GM13977 (cell line): ENCODE data around the gene AGAP1.

ENCODE experiments used
- DNase-seq: peaks from one replicate; pipeline ENCODE4 v3.0.0; 2012; ENCODE audit warnings: low spot score
- in situ Hi-C: fragments of 300-500 bp; cut with MboI; formaldehyde crosslinking; loops from one replicate; pipeline ENCODE4 v1.12.0; 2022; ENCODE audit warnings: low sequenced_read_pairs, low pct_unique_long_range_greater_than_20kb, mixed read lengths, inconsistent platforms; ENCODE audit not compliant: unreplicated experiment
- TF ChIP-seq, protein P1 (sequence below): IDR thresholded peaks from 2 replicates; pipeline ENCODE4 v1.5.1; 2012; ENCODE audit warnings: mild to moderate bottlenecking, control low read depth; ENCODE audit not compliant: insufficient read depth; ENCODE audit errors: extremely low read depth, missing control alignments

AGAP1 gene

DNA sequence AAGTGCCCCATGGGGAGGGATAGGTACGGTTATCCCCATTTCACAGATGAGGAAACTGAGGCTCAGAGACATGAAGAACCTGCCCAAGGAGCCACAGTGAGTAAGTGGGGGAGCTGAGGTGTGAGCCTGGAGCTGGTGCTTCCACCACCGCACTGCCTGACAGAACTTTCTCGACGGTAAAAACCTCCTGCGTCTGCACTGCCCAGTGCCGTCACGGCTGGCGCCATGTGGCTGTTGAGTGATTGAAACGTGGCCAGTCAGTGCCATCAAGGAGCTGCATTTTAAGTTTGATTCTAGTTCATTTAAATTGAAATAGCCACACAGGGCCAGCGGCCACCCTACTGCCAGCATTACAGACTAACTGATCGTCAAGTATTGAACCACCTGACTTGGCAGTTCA, 217.1 kb downstream of the AGAP1 start:
- in situ Hi-C loops = no loop called here

DNA sequence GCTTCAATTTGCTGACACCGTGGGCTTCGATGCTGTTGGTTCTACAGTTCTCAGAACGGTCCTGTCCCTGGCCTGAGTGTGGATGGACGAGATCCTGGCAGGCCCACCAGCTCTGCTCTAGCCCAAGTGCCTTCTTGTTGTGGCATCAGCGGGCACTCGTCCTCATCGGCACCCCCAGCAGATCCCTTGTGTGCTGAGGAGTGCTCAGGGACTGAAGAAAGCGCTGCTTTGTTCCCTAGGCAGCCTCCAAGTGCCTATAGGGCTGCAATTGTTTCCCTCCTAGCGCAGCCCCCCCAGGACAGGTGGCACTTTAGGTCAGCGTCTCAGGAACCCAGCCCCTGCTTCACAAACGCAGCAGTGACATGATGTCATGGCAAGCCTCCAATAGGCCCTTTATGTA, 217.7 kb downstream of the AGAP1 start:
- in situ Hi-C loops = no loop called here
- TF ChIP-seq, protein P1, sequence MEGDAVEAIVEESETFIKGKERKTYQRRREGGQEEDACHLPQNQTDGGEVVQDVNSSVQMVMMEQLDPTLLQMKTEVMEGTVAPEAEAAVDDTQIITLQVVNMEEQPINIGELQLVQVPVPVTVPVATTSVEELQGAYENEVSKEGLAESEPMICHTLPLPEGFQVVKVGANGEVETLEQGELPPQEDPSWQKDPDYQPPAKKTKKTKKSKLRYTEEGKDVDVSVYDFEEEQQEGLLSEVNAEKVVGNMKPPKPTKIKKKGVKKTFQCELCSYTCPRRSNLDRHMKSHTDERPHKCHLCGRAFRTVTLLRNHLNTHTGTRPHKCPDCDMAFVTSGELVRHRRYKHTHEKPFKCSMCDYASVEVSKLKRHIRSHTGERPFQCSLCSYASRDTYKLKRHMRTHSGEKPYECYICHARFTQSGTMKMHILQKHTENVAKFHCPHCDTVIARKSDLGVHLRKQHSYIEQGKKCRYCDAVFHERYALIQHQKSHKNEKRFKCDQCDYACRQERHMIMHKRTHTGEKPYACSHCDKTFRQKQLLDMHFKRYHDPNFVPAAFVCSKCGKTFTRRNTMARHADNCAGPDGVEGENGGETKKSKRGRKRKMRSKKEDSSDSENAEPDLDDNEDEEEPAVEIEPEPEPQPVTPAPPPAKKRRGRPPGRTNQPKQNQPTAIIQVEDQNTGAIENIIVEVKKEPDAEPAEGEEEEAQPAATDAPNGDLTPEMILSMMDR = no peak
- DNase-seq = no peak

More for the DNA sequence above, 217.1 kb downstream of the AGAP1 start:
- TF ChIP-seq, protein P1 = no peak
- DNase-seq = no peak

DNA sequence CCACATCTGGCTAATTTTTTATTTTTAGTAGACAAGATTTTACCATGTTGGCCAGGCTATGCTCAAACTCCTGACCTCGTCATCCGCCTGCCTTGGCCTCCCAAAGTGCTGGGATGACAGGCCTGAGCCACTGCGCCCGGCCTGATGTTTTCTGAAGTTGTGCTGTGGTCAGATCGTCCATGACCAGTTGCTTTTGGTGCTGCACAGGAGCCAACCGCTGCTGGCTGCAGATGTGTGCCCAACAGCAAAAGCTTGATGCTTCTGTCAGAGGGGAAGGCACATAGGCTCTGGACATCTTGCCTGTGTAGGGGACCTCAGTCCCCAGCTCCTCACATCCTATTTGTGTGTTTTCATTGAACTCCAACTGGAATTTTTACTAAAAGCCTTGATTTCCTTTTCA, 218.3 kb downstream of the AGAP1 start:
- TF ChIP-seq, protein P1 = no peak
- in situ Hi-C loops = no loop called here
- no peak for DNase-seq

DNA sequence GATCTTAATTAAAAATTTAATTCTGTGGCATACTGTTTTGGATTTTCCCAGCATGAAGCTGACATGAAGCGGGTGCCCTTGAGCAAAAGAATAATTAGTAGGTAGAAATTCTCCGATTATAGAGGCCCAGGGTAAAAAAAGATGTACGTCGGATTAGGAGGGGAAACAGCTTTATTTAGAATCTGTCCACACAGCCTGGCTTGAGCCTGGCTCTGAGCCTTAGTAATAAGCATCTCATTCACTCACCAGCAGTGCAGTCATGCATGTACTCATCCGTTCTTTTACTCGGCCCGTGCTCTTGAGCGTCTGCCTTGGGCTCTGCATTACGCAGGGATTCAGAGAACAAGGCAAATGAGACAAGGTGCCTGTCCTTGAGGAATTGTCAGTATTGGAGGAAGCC, 219.3 kb downstream of the AGAP1 start:
- TF ChIP-seq, protein P1 = no peak
- no peak for DNase-seq
- in situ Hi-C loops = no loop called here

DNA sequence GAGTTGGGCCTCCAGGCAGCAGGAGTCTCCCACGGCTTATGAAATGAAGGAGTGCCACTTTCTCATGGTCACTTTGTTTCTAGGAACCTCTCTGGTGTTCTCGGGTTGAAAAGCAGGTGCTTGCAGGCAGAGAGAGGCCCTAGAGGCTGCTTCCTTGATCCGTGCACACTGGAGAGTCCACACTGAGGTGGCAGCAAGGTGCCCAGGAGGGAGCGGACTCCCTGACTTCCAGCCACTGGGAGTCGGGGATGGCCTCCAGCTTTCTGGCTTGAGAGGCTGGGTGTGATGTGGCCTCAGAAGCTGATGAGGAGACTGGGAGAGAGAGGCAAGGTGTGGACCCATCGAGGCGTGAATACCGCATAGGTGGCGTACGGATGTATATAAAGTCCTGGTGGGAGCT, 221.8 kb downstream of the AGAP1 start:
- DNase-seq = no peak
- in situ Hi-C loops = no loop called here
- TF ChIP-seq, protein P1 = no peak

DNA sequence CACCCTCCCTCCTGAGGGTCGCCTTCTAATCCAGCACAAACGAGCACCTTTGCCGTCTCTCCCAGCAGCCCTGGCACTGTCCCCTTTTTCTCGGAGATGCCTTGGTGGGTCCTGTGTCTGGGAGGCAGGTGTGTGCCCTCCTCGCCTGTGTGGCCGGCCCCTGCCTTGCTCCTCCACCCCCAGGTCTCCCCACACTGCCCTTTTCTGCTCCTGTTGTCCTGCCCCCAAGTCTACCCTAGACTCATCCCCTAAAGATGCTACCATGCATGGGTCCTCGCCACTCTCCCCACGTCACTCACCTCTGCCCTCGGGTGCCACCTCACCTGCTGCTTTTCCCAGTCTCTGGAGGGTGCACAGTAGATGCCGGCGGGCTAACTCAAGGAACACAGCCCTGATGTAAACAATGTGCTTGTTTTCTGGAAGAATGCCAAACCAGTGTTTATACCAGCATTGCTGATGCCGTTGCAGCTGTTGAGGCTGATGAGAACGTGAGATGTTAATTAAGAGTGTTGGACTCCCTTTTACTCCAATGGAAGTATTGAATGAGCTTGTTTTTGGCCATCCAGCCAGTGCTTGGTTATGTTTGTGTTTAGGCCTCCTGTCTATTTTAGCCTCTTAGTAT, 223.1 kb downstream of the AGAP1 start:
- no peak for DNase-seq
- TF ChIP-seq, protein P1 = no peak
- in situ Hi-C loops = no loop called here
